DMS79 (cell line): ENCODE results near the gene ARHGEF10L.

Experiments used
- DNase-seq: peaks from one replicate; lab custom pipeline; 2025; lab: John Stamatoyannopoulos, UW

ARHGEF10L gene

DNA sequence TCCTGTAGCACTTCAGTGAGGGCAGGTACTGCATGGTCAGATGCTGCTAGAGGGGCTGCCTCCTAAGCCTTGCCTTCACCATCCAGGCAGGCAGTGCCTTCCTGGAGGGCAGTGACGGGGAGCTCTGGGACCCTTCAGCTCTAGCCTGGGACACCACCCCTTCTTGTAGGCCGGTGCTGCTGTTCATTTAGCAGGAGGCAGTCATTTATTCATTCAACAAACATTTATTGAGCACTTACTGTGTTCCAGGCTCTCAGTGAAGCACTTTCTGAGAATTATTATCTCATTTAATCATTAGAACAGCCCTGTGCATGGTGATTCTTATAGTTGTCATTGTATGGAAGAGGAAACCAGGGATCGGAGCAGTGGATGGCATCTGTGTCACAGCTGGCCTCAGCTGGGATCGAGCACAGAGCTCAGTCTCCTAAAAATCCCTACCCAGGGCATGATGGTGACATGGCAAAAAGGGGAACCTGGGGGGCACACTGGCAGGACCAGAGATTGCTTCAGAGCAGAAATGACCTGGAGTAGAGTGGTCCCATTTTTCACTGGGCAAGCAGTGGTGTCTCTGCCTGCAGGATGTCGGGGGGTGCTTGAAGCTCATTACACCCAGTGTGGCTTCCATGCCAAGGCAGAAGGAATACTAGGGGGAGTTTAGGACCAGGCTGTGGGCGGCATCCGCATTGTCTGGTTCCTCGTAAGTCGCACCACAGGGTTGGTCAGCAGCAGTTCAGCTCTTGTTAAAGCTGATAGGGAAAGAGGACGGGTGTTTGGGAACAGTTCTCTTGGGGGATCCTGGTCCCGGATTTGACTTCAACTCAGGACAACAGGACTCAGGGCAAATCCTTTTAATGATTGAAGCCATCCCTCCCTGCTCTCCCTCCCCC is 28.8 kb downstream of the ARHGEF10L start:
- no peak for DNase-seq

DNA sequence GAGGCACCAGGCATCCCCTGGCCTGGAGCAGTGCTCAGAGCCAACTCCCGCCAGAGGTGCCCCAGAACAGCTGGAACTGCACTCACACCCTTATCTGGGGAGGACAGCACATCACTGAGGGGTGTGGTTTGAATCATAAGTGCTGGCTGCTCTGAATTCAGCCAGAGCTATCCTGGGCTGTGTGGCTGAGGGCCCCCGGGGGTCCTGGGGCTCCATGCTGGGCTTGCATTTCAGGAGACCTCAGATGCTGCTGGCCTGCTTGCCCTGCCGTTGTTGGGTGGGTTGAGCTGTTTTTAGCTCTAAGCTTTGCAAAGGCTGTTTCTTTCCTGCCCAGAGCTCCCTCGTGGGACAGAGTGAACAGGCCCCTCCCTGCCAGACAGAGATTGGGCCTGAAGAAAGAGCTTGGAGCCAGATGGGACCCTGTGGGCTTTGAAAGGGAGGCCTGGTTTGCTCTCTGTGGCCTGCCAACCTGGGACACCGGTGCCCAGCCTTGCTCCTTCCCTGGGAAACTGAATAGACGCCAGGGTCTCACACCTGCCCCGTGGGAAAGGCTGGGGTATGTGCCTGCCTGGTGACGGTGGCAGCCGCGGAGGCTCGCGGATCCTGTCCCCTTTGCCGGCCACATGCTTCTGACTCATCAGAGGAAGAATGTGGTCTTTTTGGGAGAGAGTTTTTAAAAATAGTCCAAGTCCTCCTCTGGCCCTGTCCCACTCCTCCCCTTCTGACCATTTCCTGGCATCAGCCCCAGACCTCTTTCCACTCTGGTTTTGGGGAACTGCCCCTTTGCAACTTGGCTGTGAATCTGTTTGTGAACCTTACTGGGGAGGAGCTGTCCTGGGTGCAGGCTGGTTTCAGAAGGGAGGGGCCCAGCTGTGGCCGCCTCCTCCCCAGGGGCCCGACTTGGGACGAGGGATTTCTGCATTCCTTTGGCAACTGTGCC is 30.0 kb downstream of the ARHGEF10L start:
- DNase-seq, result no peak

DNA sequence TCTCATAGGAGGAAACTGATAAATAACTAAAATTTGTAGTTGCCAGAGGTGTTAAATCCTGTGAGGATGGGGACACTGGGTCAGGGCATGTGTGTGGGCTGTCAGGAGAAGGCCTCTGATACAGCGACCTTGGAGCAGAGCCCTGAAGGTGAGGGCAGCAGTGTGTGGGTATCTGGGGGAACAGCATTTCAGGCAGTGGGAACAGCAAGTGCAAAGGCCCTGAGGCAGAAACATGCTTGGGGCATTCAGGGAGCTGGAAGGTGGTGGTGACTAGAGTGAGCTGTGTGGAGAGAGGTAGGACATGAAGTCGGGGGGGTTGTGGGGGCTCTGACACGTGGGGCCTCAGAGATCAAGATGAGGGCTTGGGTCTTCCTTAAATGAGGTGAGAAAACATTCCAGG is 30.7 kb downstream of the ARHGEF10L start:
- no peak for DNase-seq

DNA sequence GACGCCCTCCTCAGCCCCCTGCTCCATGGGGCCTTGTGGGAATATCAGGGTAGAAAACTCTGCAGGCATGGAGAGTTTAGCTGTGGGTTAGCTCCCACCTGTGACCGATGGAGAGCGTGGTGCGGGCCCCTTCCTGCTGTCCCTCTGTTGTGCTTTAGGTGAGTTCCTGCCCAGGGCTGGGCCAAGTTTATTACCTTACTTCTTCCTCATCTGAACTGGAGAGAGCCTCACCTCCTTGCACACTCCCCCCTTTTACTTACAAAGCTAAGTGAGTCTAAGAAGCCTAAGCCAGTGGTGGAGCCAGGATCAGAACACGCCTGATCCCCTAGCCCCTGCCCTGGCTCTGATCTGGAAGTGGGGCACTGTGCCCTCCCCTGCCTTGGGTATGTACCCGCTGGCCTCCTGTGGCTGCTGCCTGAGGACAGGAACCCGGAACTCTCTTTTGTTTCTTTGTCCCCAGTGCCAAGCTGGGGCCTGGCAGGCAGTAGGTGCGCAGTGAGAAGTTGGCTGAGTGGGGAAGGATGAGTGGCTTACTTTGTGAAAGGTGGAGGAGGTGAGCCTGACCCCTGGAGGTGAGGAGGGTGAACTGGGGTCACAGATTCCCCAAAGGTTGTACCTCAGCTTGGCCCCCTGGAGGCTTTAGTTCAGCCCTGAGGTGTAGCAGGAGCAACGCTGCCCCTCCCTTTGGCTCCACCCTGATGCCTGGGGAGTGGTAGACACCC is 32.9 kb downstream of the ARHGEF10L start:
- no peak for DNase-seq

DNA sequence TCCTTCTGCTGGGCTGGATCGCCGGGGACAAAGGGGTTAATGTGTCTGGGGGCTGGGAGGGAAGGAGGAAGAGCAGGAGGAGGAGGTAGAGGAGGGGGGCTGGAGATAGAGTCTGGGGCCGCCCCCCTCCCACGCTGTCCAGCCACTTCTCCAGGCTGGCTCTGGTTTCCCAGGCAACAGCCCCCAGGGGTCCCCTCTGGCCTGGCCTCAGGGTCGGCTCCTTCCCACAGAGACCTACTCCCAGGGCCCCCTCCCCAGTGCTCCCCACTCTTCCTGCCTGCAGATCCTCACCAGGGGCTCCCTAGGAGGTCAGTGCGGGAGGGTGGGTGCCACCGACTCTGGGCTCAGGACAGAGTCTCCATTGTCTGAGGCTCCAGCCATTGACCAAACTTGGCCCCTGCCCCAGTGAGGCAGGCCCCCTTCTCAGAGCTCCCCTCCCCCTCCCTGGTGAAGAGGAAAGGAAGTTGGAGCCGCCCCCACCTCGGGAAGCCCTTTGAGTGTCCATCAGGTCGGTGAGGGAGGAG is 34.1 kb downstream of the ARHGEF10L start:
- no peak for DNase-seq

DNA sequence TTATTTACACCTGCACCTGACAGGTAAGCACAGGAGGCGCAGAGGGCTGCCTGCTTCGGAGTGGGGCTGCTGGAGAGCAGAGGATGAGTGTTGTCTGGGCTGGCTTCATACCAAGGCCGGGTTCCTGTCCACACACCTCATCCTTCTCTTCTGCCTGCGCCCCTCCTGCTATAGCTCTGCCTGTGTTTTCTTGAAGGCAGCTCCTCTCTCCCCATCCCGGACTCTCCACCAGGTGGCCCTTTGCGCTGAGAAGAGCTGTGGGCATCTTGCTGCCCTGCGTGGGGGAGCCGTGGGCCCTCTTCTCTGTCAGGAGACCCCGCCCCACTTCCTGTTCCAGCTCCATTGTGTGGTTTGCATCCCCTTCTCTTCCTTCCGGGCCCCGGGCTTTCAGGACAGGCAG is 35.0 kb downstream of the ARHGEF10L start:
- no peak for DNase-seq

DNA sequence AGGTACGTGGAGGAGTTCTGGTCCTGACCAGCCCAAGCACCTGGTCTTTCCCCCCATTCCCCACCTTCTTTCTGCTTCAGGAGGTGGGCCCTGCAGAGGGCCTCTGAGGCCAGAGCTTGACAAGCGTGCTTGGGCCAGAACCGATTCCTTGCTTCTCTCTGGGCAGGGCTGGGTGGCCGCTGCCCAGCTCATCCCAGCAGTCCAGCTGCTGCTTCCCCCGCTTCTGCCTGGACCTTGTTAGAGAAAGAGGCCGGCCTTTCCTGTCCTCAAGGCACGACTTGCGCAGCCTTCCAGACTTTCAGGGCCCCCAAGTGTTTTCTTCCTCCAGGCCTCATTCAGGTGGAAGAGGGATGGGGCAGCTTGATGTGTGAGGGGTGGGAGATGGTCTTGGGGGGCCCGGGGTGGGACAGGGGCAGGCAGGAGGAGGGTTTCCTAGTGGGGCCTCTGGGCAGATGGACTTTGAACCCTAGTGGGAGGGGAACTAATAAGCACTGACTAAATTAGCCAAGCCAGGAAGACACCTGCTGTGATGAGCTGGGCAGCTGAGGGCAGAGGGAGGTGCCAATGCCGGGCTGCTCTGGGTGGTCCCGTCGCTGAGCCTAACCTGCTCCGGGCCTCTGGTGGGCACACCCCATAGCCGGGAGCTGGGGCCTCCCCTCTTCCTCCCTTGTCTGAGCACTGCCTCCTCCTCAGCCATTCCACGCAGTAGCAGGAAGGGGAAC is 36.5 kb downstream of the ARHGEF10L start:
- DNase-seq, result no peak

DNA sequence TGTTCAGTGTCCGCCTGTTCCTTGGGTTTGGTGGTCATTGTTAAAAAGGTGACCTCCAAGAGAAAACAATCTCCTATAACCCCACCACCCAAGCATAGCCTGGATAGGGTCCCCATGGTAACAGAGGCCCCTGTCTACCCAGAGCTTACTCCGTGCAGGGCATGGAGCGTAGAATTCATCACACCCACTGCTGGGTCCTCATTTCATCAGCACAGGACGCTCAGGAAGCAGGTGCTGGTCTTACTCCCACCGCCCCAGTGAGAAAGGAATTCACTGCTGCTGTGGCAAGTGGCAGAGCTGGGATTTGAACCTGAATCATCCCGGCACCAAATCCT is 37.0 kb downstream of the ARHGEF10L start:
- DNase-seq, result no peak

DNA sequence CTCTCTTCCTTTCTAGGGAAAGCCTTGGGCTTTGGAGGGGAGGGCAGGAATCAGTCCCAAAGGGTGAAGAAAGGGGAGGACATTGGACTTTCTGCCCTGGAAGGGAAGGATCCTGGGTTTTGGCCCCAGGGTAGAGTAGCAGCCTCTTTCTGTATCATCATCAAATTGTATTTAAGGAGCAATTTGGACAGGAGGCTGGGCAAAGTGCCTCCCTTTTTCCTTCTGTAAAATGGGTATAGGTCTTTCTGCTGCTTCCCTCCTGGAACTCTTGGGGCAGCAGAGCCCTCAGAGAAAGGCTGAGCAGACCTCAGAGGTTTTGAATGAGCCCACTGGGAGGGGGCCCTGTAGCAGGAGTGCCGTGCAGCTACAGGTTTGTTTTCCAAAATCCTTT is 38.4 kb downstream of the ARHGEF10L start:
- no peak for DNase-seq

DNA sequence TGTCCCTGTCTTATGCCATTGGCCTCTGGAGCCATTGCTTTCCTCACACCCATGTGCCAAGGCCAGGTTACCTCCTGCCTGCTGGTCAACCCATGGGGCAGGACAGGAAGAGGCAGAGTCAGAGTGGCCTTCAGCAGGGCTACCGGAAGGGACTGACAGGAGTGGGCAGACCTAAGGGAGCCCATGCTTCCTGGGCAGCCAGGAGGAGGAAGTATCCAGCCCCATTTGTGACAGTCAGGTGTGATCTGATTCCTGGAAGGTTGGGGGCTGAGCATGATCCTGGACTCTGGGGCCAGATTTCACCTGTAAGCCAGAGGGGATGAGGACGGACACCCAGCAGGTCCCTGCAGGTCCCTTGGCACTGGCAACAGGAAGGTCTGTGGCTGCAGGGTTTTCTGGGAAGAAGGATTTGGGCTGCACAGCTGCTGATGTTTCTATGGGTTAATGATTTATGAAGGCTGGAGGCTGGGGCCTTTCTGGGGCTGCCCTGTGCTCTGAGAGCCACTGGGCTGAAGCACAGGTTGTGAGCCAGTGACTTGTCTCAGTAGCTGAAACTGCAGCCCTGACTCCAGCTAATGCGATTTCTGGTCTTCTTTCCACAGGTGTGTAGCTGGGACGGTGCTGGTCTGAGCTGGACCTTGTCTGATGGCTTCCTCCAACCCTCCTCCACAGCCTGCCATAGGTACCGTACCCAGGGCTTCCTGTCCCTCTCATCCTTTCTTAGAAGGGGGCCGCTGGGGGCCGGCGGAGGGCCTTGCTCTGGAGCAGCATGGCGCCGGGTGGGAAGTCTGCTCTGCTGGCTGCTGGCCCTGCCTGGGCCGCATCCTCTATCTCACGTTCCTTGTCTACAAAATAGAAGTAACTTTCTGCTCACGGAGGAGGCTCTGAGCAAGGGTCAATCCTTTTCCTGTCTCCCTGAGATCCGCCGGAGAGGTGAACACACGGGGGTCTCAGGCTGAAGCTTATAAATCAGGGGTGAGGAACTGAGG is 40.7 kb downstream of the ARHGEF10L start:
- no peak for DNase-seq

DNA sequence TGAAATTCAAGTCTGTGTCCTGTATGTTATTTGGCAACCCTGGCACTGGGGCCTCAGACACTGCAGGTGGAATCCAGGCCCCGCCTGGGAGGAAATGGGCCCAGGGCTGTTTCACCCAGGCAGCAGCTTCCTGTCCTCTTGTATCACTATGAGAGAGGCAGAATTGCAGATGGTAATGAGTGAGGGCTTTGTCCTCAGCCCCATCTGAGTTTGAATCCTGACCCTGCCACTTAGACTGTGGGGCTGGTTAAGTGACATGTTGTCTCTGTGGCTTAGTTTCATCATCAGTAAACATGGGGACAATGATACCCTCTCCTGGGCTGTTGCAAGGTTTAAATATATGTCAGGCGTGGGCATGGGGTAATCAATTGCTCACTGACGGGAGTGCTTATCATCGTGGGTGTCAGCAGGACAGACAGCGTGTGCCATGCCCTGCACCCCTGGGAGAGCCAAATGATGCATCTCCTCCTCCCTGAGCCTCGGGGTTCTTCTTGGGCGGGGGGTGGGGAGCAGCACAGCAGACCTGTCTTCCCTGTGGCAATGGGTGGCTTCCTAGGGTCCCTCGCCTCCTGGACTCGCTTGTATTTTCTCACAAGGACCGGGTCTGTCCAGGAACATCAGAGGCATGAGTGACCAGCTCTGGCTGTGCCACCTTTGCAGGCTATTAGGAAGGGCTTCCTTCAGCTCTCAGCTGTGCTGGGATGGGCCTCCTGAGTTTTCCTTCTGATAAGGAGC is 42.1 kb downstream of the ARHGEF10L start:
- DNase-seq, result no peak

DNA sequence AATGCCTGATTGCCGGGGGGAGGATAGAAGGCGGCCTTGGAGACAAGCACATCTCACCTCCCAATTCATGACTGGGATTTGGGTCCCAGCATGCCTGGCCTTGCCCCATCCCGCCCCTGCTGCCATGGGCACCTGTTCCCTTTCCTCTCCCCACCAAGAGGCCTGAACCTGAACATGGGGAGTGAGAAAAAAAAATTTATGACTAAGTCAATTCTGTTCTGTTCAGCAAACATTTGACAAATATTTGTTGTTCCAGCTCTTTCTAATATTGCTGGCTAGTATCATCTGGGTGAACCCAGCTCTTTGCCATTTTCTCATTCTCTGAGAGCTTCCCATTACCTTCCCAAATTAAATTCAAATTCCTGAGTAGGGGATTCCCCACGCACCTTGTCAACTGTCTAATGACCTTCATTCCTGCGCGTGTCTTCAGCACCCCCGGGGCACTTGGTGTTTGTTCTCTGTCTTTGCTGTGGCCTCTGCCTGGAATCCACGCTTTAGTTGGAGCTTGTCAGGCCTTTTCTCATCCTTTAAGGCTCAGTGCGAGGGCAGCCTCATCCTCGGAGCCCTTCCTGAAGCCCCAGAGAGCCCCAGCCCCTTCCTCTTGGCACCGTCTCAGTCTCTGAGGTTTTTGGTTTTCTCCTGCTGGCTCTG is 42.8 kb downstream of the ARHGEF10L start:
- DNase-seq, result no peak

DNA sequence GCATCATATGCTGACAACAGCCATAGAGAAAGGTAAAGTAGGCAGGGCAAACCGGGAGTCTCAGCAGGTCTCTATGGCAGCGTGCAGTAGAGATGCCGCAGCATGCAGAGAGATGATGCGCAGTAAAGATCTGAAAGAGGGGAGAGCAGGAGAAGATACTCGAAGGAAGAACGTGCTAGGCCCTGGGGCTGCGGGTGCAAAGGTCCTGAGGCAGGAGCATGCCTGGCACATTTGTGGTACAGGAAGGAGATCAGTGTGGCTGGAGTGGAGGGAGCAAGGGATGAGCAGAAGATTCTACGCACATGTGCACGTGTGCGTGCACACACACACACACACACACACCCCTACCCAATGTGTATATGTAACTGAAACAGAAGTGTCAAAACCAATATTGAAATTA is 45.0 kb downstream of the ARHGEF10L start:
- no peak for DNase-seq

DNA sequence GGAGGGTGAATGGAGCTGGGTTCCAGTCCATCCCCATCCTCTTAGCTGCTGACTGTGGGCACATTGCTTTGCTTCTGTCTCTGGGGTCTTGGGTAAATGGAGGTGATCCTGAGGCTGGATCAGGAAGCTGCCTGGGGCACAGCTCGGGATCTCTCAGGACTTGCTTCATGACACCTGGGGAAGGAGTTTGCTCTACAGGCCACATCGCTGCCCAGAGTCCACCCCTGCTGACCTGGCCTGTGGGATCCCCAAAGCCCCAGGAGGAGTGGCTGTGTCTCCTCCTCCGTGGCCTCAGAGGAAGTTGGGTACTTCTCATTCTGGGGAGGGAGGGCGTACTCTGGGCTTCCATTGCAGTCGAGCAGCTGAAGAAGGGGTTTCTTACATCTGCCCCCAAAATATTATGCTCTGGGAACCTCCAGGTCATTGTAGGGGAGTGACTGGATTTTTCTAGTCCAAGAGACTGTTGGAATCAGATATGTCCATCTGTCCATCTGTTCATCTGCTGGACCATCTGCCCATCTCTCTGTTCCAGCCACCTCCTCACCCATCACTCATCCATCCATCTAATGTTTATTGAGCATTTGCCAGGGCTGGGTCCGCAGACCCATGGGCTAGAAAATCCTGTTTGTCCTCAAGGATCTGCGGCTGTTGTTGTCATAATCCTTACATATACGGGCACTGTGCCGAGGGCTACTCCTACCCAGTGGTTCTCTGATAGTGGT is 45.9 kb downstream of the ARHGEF10L start:
- DNase-seq, result no peak

DNA sequence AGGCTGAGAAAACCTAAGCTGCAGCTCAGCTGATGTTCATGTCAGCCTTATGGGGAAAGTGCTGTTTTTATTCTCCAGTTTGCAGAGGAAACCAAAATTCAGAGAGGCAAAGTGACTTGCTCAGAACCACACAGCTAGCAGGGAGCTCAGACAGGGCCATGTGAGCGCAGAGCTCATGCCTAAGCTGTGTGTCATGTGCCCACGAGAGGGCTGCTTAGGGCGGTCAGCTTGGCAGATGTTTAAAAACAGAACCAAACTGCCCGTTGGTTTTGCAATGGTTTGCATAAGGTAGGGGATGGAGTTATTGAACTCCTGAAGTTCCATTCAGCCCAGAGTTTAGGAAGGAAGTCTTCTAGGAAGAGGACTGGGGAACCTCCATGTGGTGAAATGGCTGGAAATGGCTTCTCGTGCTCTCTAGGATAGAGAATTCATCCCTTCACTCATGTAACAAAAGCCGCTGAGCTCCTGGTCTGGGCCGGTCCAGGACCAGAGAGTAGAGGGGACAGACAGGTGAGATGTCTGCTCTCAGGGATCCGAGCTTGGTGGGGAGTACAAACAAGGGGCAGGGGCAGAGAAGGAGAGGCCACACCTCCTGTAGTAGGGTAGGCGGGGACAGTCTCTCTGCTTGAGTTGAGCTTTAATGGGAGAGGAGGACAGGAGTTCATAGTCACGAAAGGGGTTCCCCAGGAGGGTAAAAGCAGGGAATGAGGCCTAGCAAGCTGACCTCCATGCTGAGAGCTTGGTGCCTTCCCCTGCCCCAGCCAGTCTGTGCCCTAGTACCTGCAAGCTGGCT is 46.9 kb downstream of the ARHGEF10L start:
- DNase-seq, result no peak

DNA sequence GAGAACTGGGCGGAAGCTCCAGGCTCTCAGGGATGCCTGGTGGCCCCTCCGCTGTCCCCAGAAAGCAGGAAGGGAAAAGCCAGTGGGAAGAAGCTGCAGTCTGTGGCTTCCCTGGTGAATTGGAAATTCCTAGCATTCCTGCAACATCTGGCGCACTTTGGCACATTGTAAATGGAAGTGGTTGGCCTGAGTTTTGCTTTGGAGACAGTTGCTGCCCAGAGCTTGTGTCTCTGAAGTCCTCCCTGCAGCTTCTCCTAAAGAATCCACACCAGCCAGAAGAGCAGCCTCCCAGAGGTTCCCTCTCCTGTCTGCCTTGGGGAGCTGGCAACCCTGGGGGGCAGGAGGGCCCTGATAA is 48.2 kb downstream of the ARHGEF10L start:
- DNase-seq, result no peak

DNA sequence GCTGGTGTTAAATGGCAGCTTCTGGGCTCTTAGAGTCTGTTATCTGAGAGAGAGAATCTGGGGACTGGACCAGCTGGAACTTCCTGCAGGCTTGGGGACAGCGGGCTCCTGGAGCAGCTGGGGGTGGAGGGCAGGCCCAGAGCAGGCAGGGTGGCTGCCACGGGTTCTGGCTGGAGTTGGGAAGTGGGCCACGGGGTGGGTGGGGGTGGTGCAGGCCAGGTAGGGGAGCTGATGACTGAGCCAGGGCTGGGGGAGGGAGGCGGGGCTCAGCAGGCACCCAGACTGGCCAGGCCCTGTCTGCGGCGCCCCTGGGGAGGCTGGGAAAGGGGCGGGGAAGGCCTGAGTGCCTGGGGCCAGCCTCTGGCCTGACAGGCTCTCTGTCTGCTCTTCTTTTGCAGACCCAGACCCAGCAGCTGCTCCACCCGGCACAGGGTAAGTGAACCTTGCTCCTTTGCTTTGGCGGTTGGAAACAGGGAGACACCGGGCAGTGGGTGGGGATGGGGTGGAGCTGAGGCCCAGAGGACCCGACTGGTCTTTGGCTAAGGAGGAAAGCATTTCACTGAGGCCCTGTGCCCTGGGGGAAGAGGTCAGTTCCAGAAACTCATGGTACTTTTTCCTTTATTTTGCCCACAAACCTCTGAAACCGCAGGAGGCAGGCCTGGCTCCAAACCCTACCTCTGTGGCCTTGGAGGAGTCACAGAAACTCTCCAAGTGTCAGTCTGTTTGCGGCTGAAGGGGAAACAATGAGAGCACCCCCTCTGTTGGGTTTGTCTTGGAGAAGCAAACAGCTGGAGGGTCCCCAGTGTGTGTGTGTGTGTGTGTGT is 48.8 kb downstream of the ARHGEF10L start:
- DNase-seq, result no peak
